Stomach (tissue), 4 donors: ENCODE data around the gene RABL6.

Source experiments
- CTCF ChIP-seq, 7 experiments: fragments of 450-650 bp in 4 of 7; fragments of 200-600 bp in 3 of 7; sonication (generic) in 3 of 7; IDR thresholded peaks; one replicate each; pipeline ENCODE4 v1.5.1; 2016 to 2019; ENCODE audit warnings: antibody characterized with exemption in 7 of 7, control low read depth in 2 of 7, mild to moderate bottlenecking in 1 of 7
- POLR2A ChIP-seq, 4 donors: fragments of 450-650 bp; IDR thresholded peaks; one replicate each; pipeline ENCODE4 v1.6.1; 2016; ENCODE audit warnings: antibody characterized with exemption in 4 of 4, control low read depth in 2 of 4, mild to moderate bottlenecking in 1 of 4, moderate library complexity in 1 of 4
- POLR2AphosphoS5 ChIP-seq, 3 donors: sonication (generic); formaldehyde crosslinking; IDR thresholded peaks; one replicate each; pipeline ENCODE4 v1.6.1; 2016; ENCODE audit warnings: antibody characterized with exemption in 3 of 3

- TF ChIP-seq CTCF (IDR thresholded peaks at IDR 0.05): no peak
- no peak for TF ChIP-seq POLR2A (IDR thresholded peaks at IDR 0.05)
- no peak for TF ChIP-seq POLR2AphosphoS5 (IDR thresholded peaks at IDR 0.05)
These were observed 48.7 kb upstream of the RABL6 start for GRCh38 chr9:136759001-136759400.
